Measurements from ENCODE around the gene SLC7A6.

DNA sequence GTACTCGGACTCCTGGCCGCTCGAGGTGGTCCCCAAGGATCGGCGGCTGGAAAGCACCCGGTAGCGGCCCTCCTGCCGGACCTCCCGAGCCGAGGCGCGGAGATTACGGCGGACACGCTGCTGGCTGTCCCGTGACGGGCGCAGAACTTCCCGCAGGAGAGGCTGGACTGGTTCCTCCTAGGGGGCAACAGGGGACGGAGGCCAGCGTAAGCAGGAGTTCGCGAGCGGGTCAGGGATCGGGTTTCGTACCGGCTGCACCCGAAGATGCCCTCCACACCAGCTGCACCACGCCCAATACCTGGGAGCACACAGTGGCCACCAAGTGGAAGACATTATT, 46.1 kb downstream of the SLC7A6 start:
- TF ChIP-seq POLR2A (IDR thresholded peaks at IDR 0.05) = no peak
- TF ChIP-seq, protein P1, sequence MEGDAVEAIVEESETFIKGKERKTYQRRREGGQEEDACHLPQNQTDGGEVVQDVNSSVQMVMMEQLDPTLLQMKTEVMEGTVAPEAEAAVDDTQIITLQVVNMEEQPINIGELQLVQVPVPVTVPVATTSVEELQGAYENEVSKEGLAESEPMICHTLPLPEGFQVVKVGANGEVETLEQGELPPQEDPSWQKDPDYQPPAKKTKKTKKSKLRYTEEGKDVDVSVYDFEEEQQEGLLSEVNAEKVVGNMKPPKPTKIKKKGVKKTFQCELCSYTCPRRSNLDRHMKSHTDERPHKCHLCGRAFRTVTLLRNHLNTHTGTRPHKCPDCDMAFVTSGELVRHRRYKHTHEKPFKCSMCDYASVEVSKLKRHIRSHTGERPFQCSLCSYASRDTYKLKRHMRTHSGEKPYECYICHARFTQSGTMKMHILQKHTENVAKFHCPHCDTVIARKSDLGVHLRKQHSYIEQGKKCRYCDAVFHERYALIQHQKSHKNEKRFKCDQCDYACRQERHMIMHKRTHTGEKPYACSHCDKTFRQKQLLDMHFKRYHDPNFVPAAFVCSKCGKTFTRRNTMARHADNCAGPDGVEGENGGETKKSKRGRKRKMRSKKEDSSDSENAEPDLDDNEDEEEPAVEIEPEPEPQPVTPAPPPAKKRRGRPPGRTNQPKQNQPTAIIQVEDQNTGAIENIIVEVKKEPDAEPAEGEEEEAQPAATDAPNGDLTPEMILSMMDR (IDR thresholded peaks at IDR 0.05) = no peak
